NCI-H2107 (cell line): ENCODE results near the gene FGF8.

Experiments used
- DNase-seq: peaks from one replicate; lab custom pipeline; 2025; lab: John Stamatoyannopoulos, UW

FGF8 gene

DNA sequence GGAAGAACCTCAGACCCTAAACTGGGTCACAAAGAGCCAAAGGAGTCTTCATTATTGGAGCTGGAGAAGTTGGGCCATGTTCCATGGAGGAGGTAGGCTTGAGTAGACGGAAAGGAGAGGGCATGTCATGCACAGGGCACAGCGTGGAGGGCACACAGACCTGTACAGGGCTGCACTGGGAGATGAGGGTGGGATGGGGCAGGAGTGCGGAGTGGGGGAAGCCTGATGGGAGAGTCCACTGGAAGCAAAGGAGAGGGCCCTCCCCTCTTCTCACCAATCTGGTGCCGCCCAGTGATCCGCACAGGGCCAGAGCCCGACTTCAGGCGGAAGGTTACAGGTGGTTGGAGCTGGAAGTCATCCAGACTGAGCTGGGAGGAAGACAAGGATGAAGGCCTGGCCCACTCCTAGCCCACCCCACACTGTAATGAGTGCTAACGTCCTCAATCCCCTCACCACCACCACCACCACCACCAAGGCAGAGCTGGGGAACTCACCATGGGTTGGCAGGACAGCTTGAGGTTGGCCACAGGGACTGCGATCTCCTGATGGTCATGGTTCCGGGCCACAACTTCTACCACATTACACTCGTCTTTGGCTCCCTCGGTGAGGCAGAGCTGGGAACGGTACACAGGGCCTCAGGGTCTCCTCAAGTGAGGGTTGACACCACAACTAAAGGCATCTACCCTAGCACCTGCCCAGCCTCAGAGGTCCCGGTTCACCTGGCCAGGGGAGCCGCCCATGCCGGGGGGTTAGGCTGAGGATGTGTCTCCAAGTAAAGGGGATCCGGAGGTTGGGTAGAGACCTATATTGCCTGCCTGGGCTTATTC lies 6.3 kb upstream of the FGF8 start:
- DNase-seq = no peak

DNA sequence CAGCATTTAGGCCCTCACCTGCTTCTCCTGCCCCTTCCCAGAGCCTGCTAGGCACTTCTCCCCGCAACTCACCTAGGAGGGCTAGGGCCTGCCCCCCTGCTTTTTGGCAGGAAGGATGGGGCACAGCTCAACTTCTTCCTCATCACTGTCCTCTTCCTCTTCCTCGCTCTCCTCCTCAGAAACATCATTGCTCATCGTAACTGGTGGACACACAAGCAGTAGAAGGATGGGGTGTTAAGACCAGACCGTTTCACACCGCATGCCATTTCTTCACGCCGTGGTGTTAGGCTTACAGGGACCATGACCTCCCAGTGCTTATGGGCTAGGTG lies 5.7 kb upstream of the FGF8 start:
- no peak for DNase-seq

DNA sequence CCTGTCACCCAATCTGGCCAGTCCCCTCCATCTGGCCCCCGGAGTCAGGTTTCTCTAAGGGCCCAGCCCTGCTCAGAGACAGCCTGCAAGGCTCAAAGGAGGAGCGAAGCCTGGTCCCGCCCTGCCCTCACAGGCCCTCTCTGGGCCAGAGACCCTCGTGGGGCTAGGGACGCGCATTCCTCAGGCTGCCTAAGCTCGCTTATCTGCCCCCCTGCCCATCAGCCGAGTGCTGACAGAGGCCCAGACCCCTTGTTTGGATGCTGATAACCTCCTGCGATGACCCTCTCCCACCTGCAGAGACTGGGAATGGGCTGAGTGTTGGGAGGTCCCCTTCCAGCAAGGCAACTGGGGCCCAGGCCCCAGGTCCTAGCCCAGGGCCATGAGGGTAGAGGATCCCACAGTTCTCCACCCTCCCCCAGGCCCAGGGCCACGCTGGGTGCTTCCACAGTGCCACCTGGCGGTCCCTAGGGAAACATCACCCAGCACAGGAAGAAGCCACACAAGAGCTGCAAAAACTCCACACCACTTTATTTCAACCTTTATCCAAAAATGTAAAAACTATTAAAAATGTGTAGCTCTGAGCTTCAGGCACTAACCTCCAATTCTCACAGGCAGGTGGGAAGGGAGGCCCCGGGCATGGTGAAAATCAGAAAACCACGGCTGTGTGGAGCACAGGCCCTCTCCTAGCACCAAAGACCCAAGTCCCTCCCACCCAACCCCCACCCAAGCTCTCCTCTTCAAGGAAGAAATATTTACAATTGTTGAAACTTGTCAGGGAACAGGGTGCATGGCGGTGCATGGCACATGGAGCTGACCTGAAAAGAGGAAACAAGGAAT lies 5.1 kb upstream of the FGF8 start:
- DNase-seq = peak; percentile 8

DNA sequence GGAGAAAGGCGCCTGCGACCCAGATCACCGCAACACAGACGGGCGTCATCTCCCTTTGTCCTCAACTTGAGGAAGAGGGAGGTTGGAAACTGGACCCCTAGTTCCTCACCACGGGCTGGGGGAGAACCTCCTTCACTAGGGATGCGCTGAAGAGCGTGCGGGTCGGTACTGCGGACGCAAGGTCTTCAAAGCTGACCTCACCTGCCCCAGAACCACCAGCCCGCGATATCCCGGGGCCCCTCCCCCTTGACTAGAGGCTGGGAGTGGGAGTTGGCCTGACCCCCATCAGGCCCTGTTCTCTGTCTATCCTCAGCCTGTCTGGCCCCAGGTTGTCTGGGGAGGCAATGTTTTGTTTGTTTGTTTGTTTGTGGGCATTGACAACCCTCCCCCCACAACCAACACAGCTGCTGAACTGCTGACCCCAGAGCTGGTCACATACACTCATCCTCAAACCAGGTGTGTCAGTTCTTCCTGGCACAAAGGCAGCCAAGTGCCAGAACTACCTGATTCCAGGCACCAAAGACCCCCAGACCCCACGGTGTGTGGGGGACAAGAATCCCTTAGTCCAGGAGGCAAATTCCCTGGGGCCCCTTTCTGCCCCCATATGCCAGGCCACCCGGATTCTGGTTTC lies 4.4 kb upstream of the FGF8 start:
- DNase-seq = no peak

DNA sequence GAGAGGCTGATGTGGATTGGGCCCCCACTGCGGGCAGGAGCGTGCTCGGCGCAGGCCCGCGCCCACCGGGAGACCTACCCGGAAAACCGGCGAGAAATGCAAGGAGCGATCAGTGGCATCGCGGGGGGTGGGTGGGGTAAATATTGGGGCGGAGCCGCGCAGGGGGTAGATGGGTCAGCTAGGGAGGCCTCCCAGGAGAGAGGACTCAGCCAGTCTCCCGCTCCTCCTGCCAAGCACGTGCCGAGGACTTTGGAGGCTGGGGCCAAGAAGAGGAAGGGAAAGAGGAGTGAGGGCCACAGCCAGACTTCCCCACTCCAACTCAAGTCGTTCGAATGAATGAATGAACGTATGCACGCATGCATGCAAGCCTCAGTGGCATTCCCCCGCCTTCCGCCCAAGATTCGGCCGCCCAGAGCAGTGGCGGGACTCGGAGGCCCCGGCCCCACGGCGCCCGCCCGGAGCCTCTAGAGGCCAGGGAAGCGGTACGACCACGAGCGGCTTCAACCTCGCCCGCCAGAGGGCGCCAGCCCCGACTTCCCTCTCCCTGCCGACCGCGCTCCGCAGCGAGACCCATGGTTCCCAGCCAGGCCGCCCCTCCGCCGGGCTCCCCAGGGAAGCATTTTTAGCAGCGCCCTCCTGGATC lies 3.8 kb upstream of the FGF8 start:
- peak; percentile 22 for DNase-seq

DNA sequence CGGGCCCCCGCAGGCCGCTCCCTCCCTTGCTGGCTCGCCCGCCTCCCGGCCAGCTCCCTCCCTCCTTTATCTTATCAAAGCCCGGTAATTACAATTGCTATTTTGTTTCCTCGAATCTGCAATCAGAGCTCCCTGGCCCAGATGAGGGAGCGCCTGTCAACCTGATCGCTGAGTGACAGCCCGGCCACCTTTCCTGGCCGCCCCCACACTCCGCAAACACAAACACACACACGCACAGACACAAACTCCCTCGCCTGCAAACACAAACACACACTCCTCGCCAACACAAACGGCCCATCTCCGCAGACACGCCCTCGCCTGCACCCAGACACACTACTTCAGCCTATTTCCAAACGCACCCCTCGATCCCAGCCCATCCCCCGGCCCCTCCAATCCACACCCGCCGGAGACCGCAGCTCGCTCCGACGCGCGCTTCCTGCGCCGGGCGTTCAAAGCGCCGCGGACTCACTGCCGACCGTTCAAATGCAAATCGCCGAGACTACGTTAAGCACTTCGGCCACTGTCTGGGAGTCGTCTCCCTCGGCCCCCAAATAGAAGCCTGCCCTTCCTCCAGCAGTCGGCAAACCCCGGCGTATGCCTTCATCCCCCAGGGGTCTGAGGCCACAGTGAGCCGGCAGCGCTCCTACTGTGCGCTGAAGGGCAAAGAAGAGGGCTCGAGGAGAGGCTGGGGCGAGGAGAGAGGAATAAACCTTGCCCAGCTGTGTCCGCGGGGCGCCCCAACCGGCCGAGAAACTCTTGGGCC lies 3.0 kb upstream of the FGF8 start:
- DNase-seq = peak; percentile 1

DNA sequence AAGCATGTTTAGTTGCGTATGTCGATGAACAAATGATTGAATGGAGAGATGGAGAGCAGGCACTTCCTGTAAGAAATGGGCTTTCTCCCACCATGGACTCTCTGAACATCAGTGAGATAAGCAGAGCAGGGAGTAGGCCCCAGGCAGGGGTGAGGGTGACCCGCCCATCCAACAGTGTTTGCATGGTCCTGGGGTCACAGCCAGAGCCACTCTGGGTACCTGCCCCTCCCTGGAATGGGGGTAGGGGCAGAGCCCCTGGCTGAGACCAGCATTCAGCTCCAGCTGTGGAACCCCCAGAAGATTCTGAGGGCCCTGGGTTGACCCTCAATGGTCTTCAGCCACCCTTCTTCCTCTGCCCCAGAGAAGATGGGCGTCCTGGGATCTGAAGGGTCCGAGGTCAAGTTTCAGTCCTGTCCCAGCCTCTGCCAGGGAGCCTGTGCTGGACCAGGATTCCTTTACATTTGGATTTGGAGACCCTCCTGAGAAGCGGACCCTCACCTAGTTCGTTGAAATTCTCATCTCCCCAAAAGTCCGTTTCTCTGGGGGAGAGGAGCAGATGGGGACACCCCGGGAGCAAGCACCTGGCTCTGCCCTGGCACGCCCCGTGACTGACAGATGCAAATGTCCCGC lies 2.4 kb upstream of the FGF8 start:
- DNase-seq = no peak

DNA sequence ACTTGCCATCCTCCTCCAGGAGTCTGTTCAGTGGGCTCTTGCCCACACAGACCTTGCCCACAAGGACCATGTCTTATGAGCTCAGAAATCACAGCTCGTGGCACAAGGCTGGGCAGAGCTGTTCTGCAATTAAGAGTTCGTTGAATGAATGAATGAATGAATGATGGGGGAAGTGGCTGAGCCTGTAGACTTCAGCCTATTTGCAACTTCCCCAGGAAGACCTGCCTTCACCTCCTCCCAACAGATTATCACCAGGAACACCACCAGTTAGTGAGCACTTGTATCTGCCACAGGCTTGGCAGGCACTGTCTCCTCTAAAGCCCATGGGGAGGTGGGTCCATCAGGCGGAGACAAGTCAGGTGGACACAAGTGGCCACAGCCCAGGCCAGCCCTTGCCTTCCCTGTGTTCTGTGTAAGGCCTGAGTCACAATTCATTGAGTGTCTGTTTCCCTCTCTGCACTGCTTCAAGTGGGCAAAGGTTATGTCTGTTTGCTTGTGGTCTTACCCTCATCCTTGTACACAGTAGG lies 1.8 kb upstream of the FGF8 start:
- no peak for DNase-seq

DNA sequence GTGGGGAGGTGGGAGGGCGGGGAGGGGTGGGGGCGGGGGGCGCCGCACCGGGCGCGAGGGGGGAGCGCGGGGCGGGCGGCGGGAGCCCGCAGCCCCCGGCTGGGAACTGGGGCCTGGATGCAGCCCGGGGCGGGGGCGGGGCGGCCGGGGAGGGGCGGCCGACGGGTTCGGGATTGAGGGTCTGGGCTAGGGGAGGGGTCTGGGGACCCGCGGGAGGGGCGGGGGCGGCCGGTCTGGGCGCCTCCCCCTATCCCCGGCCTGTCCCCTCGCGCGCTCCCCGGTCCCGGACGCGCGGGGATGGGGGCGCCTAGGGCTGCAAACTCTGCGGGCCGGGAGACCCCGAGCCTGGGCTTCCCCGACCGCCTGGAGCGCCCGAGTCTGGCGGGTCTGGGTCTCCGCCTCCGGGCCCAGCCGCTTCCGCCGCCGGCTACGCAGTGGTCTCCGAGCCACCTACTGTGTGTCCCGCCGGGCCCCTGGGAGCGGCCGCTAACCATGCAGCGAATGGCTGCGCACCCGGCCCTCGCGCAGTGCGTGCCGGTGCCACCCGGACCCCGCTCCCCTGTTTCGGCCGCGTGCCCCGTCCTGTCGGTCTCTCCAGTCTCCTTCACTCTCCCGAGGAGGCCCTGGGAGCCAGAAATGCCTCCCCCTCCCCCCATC lies 375 bp upstream of the FGF8 start:
- no peak for DNase-seq

DNA sequence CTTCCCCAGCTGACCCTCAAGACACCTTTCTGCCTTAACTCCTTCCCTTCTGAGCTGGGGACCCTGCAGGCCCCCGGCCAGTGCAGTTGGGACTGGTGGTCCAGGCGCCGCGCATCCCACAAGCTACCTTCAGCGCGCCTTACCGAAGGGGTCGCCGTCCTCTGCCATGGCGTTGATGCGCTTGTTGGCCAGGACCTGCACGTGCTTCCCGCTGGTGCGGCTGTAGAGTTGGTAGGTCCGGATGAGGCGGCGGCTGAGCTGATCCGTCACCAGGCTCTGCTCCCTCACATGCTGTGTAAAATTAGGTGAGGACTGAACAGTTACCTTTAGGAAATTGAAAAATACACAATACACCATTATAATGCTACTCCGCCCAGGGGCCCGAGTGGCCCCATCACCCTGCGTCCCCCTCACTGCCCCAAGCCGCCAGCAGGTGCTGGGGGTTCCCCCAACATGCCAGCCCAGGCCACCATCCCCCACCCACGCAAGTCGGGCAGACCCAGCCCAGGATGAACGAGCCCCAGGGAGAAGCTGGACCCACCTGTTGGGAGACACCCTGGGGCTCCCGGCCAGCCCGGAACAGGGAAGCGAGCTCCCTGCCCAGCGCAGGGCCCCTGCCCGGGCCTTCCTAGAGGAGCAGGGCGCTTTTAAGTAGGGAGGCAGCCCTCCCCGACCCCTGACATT lies 1.2 kb downstream of the FGF8 start:
- no peak for DNase-seq

DNA sequence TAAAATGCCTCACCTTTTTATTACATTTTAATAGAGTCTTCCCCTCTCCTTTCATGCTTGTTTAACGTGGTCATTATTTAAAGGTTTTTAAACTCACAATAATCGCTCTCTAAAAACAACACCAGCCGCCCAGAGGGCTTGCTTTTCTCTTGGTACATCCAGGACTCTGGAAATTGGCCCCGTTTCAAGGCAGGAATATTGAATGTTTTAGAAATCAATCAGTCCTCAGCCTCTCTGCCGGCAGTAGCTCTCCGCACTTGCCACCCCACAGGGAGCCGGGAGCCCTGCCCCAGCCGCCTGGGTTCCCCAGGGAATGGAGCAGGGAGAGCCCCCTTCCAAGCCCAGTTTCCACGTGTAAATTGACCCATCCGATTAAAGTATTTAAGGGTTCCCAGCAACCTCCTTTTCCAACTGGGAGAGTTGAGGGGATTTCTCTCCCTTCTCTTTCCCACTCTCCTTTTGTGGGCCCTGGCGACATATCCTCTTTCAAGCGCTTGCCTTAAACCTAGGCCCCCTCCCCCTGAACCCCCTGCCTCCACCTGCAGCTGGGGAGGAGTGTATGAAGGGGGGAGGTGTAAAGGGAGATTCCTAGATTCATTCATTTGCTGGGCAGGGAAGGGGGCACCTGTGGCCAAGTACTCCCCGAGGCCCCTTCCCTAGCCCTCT lies 1.9 kb downstream of the FGF8 start:
- DNase-seq = no peak

DNA sequence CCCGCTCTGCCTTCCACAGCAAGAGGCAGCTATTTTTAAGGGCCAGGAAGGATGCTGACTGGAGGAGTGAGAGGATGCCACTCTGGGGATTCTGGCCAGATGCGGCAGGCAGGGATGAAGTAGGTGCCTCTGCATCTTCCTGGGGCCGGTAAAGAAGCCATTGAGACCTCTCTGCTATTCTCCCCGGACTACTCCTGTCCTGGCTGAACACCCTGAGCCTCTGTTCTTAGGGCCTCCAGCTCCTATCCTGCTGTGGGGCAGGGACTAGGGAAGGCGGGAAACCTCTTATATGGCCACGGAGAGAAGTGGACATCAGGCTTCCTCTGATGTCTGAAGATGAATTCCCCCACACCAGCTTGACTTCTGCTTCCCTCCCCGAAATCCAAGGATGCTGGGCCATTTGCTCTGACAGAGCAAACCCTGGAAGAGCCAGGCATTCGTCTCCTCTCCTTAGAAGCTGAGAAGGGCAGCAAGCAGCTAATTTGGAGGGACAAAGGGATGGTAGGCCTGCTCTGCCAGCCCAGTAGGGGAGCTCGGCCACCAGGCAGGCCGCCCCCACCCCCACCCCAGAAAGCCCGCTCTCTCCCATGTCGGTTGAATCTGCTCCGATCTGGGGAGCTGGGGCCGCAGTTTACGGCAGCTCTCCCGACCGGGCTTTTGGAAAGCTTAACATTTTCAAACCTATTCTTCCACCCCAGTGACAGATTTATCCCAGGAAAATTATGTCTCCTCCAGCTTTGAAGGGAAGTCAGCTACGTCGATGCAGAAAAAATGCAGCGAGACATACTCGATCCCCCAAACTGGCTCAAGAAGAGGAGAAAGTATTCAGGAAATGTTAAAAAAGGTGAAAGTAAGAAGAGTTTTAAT lies 2.8 kb downstream of the FGF8 start:
- no peak for DNase-seq

DNA sequence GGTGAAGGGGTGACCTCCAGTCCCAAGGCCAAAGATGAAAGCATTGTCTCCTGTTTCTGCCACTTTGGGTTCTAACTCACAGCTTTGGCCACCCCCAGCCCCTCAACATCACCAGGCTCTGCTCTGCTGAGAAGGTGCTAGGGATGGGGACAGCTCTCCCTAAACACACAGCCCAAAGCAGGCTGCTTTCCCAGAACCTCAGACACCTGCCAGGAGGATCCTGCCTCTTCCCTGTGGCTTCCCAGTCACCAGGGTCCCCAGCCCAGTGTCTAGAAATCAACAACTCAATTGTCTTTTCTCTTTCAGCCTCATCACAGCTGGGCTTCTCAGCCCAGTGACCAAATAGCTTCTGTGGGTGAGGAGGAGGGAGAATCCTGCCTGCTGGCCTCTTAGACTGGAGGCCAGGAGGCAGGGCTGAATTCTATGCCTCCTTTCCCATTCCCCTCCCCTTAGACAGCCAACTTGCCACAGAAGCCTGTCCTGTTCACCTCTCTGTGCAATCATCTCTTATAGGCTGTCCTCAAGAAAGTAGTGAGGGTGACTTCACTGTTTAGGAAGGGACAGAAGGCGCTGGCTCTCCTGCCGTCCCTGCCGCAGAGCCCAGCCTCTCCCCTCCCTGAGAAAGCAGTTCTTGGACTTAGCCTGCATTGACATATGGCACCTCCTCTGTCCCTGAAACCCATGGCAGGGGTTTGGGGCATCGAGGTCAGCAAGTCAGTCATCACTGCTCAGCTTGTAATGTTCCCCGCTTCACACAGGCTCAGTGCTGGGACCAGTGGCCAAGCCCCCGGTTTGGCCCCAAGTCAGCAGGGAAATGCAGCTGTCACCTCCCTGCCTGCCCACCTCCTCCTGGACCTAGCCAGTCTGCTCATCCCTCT lies 3.7 kb downstream of the FGF8 start:
- no peak for DNase-seq

DNA sequence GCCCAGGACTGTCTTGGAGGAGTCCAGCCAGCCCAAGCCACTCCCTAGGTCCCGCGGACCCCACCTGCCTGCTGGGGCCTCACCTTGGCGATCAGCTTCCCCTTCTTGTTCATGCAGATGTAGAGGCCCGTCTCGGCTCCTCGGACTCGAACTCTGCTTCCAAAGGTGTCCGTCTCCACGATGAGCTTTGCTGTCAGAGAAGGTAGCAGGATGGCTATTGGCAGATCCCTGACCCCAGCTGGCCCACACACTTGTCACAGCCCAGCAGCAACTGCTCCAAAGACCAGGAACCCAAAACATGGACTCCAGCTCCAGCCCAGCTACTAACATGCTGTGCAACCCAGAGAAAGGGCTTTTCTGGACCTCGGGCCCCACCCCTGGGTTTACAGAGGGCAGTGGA lies 4.5 kb downstream of the FGF8 start:
- DNase-seq = no peak

DNA sequence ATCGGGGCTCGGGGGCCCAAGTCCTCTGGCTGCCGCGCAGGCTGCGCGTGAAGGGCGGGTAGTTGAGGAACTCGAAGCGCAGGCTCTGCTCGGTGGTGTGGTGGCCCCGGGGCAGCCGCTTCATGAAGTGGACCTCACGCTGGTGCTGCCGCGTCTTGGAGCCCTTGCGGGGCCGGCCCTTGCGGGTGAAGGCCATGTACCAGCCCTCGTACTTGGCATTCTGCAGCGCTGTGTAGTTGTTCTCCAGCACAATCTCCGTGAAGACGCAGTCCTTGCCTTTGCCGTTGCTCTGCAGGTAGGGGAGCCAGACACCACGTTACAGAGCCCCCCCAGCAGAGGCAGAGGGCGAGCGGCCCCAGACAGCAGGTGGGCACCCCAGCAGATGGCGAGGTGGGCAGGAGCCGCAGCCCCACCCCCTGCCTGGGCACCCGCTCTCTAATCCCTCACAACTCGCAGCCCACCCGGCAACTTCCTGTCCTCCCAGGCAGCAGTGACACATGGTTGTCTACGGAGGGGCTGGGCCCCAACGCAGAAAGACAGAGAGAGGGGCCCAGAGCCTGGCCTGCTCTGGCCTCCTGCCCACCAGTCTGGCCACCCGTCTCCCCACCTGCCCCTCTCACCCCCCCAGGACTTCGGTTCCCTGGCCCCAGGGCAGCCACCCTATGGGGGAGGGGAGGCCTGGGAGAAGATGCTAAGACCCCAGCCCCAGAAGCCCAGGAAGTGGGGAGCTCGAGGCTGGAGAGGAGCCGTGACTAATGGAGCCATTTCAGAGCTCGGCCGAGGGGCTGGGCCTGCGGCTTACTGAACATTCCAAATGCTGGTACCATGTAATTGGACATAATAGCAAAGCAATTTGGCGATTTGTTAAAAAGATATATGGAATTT lies 5.3 kb downstream of the FGF8 start:
- no peak for DNase-seq

DNA sequence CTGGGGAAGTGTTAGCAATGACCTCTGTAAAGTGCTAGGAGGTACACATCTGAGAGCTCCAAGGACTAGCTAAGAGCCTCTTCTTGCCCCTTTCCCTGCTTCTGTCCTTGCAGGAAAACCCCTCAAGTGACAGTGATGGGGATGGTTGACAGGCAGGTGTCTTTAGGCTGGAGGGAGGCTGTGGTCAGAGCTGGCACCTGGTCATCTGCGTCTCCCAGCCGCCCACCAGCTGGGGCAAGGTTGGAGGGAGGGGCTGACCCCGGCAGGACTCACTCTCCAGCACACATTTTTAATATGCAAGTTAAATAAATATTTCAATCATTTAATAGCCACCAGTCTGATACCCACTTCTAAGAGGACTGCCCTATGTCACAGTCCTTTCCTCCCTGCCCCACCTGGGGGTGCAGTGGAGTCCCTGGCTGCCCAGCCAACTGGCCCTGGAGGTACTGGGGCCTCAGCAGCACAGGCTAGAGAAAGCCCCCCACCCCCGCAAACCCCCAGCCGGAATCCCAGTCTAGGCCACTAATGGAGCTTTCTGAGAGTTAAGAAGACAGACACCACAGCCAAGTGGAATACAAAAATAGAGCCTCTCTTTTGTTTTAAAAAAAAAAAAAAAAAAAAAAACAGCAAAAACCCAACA lies 6.3 kb downstream of the FGF8 start:
- DNase-seq = no peak
